HG02642 (cell line): ENCODE measurements around the gene CPXM2.

ENCODE experiments used
- ATAC-seq: cut with Tn5 transposase; IDR thresholded peaks from one replicate; pipeline ENCODE4 v1.9.1; 2021; ENCODE audit warnings: mild to moderate bottlenecking; ENCODE audit not compliant: unreplicated experiment, poor library complexity

Gene CPXM2

GRCh38 chr10:123906884-123907652 is 15.5 kb upstream of the CPXM2 start:
- ATAC-seq: no peak

DNA sequence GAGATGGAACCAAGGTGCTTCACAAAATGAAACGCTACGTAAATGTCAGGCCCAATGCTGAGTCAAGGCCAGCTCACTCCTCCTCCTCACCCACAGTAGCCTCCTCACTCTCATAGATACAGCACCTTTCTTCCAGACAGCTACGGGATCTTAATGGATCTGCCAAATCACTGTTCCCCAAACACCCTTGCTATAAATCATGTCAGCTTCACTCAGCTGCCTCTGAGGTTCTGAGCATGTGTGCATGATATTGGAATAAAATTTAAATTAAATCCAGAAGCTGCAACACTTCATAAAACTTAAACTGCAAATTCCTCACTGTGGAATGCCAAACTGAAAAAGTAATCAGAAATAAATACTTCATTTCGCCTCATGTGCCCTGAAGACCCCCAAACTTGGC is 14.7 kb upstream of the CPXM2 start:
- no peak for ATAC-seq

DNA sequence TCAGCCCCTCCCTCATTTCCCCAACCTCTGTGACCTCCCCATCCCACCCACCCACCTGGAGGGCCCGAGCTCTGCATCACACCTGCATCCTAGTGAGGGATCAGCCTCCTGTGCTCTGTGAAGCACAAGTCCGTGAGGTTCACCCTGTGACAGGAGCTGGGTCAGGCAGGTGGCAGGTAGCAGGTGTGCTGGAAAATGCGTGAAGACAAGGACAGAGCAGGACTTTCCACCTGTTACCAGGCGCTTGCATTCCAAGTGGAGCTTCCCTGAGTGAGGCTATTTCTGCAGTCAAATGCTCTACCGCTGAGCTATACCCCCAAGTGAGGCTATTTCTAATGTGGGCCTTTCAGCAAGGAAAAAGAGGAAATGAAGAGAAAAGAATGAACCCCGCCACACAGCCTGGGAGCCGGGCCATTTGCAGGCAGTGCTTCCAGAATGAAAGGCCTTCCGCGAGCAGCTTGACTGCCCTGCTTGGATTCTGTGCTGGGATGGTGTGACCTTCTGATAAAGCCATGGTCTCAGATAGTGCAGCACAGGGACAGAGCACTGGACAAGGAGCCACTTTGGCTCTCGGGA is 13.3 kb upstream of the CPXM2 start:
- ATAC-seq: no peak

- ATAC-seq: no peak
Measured at GRCh38 chr10:123903621-123904020, 12.0 kb upstream of the CPXM2 start.

DNA sequence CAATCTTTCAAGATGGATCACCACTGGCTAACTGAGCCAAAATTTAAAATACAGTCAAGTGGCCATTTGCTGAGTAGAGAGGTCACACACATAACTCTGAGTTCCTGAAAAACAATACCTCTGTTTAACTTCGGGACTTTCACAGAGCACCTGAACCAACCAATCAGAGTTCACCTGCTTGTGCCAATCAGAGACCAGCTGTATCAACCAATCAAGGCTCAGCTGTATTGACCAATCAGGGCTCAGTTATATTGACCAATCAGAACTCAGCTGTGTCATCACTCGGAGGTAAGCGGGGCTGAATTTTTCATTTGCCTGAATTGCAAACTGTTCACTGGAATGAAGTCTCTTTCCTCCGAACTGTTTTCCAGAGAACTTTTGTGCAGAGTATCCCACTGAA is 10.0 kb upstream of the CPXM2 start:
- ATAC-seq: no peak

- no peak for ATAC-seq
Measured at GRCh38 chr10:123897146-123897545, 5.5 kb upstream of the CPXM2 start.

- ATAC-seq: no peak
Measured at GRCh38 chr10:123896246-123896927, 4.8 kb upstream of the CPXM2 start.

DNA sequence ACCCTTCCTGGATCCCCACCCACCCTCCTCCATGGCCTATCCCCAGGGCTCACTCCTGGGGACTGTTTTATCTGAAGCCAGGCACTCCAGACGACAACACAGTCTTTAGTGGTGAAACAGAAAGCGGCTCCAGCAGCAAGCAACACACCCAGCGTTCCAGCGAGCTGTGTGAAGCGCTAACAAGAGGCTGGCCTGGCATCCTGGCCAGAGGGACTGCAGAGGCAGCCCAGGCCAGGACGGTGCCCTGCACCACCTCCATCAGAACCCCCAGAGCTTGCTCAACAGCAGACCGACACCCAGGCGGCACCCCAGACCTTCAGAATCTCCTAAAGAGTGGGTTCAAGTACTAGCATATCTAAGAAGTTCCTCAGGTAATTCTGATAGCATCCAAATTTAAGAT is 2.0 kb upstream of the CPXM2 start:
- no peak for ATAC-seq

- ATAC-seq: no peak
Measured at GRCh38 chr10:123890756-123891143, 857 bp downstream of the CPXM2 start.

DNA sequence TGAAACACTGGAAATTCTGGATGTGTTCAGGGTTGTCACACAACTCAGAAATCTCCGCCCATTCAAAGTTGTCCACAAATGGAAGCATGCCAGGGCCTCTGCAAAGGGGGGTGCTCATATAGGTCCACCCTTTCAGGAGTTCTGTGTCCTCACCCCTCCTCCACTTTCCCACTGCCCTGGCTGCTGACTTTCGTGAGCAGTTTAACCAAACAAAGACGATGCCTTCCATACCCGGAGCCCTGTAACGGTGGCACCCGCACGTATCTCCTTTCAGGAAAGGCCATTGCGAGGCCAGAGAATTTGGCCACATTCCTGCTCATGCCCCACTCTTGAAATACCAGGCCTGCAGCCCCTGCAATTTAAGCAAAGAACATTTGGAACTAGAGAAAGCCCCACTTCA is 1.4 kb downstream of the CPXM2 start:
- no peak for ATAC-seq

DNA sequence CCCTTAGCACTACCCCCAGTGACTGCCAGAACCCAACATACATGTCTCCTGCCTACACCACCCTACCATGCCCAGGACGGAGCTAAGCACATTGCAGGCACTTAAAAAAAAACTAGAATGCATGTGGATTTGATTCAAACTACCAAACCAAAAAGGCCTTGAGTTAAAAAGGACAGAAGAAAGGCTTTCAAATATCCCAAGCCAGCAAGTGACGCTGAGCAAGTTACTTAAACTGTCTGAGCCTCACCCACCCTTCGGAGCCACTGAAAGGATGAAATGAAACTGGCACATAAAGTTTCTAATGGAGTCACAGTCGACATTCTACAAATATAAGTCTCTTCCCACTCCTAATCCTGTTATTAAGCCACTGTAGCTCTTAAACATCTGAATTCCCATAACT is 1.8 kb downstream of the CPXM2 start:
- no peak for ATAC-seq

DNA sequence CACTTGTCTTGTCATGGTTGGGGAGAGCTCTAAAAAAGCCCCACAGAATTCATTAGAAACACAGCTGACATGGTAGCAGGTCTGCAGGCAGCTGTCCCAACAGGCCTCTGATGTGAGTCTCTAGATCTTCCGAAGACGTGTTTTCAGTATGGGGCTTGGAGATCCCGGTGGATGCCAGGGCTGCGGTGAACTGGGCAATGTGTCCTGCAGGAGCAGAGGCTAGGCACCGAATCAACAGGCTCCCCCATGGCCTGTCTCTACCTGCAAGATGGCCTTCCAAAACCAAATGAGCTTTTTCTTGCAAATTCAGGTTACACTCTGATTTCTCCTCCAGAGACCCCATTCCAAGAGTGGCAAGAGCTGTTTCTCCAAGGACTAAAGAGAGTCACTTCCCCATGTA is 2.9 kb downstream of the CPXM2 start:
- ATAC-seq: no peak

DNA sequence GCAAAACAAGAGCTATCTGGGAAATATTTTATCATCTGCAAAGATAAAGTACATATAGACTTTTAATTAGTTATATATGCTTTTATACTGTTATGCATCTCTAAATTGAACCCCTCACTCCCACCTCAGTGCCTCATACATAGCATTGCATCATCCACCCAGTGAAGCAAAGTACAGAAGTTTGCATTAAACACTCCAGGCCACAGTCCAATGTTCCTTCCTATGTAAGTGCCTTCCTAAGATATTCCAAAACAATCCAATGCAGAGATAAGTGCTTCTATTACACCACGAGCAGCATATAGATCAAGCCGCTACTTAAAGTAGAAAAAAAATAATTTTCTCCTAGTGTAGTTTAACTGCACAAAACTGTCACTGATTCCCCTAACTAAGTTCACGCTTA is 3.4 kb downstream of the CPXM2 start:
- ATAC-seq: no peak

GRCh38 chr10:123886292-123886691 is 5.3 kb downstream of the CPXM2 start:
- ATAC-seq: no peak

- ATAC-seq: no peak
Measured at GRCh38 chr10:123885406-123886170, 6.0 kb downstream of the CPXM2 start.

GRCh38 chr10:123884907-123885381 is 6.7 kb downstream of the CPXM2 start:
- no peak for ATAC-seq

- ATAC-seq: no peak
Measured at GRCh38 chr10:123884351-123884906, 7.2 kb downstream of the CPXM2 start.

DNA sequence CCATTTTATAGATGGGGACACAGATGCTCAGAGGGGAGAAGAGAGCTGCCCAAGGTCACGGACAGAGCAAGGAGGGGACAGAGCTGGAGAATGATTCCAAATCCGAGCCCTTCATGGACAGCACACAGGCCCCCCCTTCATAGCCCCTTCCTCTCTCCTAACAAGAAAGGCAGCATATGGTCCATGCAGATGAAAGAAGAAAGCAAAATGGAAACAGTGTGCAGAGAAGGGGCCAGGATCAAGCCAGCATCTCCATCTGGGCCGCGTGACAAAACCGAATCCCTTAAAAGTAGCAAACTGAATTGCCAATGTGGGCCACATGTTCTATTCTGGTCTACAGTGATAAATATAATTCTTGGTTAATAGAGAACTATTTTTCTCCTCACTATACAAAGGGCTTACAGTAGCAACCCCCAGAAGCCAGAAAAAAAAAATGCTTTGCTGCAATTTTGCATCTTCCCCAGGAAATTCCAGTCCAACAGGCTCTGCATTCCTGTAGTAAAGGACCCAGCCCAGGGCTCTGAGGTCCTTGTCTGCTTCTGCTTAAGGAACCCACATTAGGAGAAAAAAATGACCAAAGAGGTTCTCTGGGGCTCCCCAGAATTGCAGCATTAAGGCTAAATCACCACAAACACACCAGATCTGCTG is 7.8 kb downstream of the CPXM2 start:
- no peak for ATAC-seq

- no peak for ATAC-seq
Measured at GRCh38 chr10:123882681-123883445, 8.7 kb downstream of the CPXM2 start.
